Retina (tissue), 1 donor: Measurements from ENCODE around the gene PDE8B.

Source experiments
- DNase-seq: peaks from one replicate; pipeline ENCODE4 v3.0.0-alpha.2; 2016

Gene PDE8B

DNA sequence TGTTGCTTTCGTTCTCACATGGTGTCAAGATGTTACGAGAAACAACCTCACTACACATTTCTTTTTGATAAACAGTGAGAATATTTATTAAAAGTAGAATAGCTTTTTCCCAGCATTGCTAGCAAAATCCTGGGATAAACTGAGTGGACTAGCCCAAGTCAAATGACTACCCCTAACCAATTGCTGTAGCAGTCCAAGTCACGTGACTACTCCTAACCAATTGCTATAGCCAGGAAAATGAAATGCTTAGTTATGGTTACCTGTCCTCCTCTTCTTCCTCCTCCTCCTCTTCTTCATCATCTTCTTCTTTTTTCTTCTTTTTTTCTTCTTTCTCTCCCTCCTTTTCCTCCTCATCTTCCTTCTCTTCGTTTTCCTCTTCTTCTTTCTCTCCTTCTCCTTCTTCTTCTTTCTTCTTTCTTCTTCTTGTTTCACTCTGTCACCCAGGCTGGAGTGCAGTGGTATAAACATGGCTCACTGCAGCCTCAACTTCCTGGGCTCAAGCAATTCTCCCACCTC is 85.4 kb downstream of the PDE8B start:
- no peak for DNase-seq

- no peak for DNase-seq
Observed at GRCh38 chr5:77298146-77298545, 87.7 kb downstream of the PDE8B start.

DNA sequence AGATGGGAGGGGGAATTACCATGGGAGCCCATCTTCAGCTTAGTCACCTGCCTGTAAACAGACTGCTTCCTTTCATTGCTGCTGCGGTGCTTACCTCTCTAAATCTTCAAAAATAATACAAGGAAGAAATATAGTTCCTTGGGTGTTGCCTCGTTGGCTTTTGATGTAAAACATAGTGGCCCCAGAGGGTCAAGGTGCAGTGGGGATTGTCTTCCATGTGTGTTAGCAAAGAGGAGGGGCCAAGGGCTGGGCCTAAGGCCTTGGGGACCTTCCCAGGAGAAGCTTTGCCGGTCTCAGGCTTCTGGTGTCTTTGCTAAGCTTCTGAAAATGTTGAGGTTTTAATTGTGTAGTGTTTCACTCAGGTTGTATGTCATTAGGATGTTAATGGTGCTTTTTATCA is 90.0 kb downstream of the PDE8B start:
- DNase-seq = no peak

DNA sequence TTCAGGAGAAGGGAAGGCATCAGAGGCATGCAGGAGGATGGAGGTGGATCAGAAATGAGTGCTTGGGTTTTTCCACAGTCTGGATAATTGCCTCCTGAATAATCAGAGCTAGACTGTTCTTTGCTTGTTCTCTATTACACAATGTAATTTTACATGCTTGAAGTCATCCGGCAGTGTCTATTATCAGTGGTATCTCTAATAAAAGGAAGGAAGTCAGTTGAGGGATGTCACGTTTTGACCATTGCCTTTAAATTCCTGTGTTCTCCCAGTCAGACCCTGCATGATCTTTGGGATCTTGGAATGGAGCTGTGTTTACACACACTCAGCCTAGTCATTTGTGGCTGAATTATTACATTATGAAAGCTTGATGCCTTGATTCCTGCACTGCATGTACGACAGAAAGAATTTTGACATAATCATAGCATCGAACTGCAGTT is 91.0 kb downstream of the PDE8B start:
- DNase-seq = no peak

DNA sequence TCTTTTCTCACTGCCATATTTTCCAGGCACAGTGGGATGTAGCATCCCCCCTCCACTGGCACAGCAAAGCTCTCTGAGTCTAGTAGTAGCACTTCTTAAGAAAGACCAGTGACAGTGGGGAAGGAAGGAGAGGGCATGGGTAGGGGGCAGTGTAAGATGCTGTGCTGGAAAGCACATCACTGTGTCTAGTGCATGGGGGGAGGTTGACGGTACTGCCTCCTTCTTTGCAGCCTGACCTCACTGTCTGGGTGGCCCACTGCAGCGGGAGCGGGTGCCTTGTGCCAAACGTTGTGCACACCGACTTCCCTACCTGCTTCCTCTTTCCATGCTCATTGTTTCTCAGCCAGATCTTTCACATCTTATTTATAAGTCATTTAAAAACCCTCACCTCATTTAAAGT is 91.8 kb downstream of the PDE8B start:
- no peak for DNase-seq

DNA sequence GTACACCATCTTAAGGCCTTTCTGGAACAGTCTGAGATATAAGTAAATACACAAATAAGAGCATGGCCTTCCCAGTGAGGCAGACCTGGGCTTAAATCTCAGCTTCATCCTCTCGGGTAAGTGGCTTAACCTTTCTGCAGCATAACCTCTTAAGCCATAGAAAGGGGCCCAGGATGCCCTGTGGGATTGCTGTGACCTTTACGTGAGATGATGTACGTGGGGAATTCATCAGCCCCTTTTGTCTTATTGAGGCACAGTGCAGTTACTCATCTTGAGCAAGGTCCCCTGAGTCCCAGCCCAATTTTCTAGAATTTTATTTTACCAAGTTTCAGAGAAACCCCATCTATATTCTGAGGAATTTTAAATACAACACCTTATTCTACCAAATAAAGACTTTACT is 92.2 kb downstream of the PDE8B start:
- no peak for DNase-seq

DNA sequence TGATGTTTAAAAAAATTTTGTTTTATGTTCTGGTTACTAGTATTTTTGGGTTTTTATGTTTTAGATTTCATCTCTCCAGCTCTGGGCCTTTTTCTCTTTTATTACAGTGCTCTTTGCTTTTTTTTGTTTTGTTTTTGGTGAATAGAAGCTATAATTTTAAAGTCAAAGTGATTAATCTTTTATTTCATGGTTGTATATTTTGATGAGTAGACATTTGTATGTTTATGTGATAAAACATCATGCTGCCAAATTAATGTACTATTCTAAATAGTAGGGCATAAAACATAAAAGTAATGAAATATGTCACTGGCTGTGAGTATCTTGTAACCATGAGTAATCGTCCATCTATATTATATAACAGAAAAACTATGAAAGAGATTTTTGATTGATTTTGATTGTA is 93.9 kb downstream of the PDE8B start:
- DNase-seq = no peak

DNA sequence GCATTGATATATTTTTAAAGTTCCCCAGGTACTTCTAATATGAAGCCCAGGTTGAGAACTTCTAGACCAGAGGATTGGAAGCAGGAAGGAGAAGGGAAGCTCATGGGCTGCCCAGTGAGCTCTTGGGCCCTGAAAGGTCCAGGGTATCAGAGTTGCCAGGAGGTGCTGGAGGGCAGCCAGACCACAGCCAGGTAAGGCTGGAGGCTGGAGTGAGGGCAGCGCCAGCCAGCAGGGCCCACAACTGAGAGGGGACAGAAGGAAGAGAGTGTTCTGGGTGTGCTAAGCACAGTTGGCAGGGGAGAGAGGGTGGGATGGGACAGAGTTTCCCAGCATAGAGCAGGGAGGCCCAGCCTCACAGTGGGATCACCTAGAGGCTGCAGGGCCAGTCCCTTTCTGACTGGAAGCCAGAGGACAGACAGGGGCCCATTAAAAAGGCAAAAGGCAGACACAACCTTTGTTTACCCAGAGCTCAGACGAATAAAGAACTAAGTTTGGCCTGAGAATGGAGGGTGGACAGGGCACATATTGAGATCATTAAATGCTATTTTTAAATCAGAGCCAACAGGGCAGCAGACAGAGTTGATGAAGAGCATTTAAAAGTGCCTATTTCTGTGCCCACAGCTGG is 94.9 kb downstream of the PDE8B start:
- DNase-seq = no peak

DNA sequence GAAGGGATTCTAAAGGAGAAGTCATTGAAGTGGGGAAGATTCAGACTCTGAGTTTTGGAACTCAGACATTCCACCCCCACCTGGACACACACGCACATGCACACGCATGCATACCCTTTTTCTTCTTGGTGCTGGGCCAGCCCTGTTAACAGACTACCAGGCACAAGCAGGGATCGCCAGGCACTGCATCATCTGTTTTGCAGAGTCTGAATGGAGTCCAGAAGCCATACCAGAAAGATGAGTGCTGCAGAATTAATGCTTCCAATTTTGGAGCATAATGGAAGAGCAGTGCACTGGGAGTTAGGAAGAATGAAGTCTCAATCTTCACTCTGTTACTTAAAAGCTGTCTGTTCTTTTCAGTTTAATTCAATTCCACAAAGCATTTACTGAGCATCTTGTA is 95.5 kb downstream of the PDE8B start:
- no peak for DNase-seq

DNA sequence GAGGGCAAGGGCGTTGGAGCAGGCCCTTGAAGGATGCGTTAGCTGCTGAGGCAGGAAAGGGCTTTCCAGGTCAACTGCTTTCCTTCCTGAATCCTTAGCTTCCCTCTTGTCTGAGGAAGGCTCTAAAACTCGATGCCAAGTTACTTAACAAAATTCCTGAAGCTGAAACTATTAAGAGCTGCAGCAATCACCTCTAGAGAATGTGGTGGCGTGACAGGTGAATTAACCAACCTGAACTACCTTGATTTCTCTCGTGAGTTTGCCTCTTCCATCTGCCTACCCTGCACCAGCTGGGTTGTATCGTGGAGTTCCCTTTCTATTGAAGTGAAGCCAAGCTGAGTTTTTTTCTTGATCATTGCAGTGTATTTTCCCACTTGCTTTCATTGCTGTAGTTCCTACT is 96.1 kb downstream of the PDE8B start:
- no peak for DNase-seq

DNA sequence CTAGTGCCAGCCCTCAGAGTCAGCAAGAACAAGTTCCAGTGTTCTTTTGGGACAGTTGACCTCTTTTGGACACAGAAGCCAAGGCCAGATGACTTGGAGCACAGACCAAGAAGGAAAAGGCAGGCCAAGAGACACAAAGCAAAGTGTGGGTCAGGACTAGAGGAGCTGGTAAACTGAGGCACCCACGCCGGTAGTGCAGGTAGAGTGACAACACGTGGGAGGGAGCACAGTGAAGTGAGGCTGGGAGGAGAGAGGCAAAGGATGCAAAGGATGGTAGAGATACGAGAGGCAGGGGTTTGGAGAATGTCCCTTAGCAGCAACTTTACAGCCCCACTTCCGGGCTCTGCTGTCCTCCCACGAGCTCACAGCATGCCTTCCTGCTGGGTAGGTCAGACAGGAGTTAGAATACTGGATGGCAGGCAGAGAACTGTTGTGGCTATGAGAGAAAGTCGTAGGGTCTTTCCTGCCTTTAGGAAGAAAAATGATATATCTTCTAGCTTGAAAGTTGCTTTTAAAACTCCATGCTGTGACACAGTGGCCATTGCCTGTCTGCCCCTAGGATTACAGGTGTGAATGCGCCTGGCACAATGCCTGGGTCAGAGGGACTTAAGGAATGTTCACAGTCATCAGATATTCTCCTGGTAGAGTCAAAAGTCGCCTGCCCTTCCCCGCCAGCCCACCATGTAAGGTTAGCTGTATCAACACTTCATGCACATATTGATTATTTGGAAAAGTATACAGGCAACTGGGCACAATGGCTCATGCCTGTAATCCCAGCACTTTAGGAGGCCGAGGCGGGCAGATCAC is 97.9 kb downstream of the PDE8B start:
- no peak for DNase-seq

DNA sequence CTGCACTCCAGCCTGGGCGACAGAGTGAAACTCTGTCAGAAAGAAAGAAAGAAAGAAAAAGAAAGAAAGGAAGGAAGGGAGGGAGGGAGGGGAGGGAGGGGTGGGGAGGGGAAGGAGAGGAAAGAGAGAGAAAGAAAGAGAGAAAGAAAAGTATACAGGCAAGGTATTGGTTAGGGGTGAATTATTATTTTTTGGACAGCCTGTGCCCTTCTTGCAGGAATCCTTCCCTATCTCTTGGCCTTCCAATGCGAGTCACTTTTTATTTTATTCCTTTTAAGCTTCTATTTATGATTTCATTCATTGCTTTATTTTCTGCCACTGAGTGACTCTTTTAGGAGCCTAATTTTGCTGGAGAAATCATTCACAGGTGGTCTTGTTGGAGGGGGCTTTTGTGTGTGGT is 98.7 kb downstream of the PDE8B start:
- DNase-seq = no peak

- DNase-seq = no peak
Observed at GRCh38 chr5:77310494-77311213, 100.2 kb downstream of the PDE8B start.

GRCh38 chr5:77311214-77311571 is 100.7 kb downstream of the PDE8B start:
- DNase-seq = no peak

GRCh38 chr5:77312413-77312812 is 101.9 kb downstream of the PDE8B start:
- no peak for DNase-seq

DNA sequence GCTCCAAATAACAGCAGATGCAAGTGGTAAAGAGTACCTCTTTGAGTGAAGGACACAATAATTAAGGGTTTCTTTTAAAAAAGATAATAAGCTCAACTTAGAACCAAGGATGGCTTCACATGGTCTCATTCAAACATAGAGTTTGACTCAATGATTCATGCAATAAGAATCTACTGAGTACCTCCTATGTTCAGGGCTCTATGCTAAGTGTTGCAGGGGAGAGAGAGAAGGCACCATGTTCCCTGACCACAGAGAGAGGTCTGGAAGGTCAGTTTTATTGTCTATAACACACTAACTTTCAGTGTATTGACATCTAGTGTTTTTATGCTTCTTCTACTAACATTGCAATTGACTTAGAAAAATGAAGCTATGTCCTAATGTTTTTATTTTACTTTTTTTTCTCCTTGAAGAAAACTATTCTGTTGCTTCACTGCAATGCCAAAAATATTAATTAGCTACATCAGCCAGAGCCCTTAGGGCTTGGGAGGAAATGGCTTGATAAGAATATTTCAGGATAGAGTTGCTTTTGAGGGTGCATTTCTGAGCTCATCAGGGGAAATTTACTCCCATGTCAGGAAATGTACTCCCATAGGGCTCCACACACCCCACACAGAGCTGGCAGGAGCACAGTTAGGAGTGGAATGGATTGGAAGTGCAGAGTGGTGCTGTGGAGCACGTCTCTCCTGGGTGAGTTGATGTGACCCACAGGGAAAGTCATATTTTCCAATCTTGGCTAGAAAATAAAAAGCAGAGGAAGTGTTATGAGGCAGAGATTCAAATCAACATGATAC is 106.6 kb downstream of the PDE8B start:
- no peak for DNase-seq

GRCh38 chr5:77318060-77318459 is 107.6 kb downstream of the PDE8B start:
- no peak for DNase-seq

GRCh38 chr5:77319117-77319804 is 108.8 kb downstream of the PDE8B start:
- DNase-seq = no peak

DNA sequence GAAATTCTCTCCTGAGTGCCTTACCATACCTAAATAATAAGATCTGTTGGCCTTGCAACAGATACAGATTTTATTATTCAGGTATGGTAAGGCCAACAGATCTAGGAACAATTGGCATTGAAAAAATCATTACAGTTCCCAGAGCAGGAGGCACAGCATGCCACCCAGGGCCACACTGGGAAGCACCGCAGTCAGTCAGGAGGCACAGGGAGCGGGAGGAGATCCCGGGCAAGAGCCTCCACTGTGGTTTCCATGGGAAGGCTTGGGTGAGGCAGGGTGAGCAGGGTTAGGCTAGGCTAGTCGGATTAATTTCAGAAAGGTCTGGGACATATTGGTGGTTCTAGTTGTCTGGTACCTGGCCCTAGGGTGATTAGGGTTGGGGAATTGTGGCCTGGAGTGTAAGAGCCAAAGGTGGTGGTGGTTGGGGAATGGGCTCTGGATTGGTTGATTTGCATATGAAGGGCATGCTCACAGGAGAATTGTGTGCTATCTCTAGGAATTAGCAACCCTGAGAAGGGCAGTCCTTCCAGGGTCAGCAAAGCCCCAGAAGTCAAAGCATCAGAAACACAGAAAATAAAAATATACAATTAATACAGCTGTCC is 111.4 kb downstream of the PDE8B start:
- DNase-seq = no peak

DNA sequence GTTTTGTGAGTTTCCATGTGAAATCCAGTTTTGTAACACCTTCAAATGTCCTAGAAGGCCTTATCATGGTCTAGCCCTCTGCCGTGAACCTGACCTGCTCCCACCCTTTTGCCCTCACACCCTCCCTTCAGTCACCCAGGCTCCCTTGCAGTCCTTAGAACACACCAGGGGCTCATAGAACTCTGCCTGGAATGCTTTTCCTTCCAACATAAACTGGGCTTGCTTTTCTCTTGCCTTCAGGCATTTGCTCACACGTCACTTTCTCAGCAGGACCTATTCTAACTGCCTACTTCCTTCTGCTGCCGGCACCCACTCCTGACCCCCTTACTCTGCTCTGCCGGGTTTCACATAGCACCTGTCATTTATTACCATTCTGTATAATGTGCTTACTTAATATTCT is 111.9 kb downstream of the PDE8B start:
- no peak for DNase-seq

DNA sequence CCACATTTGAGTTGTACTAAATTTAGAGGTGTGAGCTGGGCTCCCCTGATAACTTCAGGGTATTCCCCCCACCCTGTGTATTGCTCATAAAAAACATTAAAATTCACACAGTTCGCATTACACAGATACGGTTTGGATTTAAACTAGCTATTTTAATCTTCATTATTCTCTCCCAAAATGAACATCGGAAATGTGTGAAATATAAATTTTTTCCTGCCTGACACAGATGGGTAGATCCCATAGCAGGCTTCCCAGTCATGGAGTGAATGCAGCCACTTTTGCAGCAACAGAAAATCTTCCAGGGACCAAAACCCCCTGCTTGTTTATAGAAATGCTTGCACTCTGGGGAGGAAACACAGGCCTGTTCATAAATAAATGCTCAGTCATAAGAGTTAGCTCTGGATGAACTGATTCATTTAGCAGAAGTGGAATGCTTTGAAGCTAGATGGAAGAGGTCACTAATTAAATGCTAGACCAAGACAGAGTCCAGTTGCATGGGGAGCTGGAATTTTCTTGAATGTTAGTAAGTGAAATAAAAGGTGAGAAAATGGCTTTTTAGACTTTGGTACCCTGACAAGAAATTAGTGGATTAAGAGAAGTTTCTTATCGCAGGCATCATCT is 115.6 kb downstream of the PDE8B start:
- DNase-seq = no peak
